ENCODE measurements around the gene KCNH5. TPM values are rescaled to one million over a fixed set of nuclear protein-coding genes. Genes with fewer than 3 reads are reported as not detected.

The KCNH5 gene
- total RNA-seq, 1 experiment from 2014 or later: 1.4 TPM

GRCh38 chr14:62908506-62908905 lies 136.8 kb downstream of the KCNH5 start:
- H2AFZ ChIP-seq: no peak overlapping the region
- no peaks in the 10 kb centered on the region for H3K79me2 ChIP-seq (ENCODE audit: low read depth)
- BruUV-seq (replicated peaks): no TSS peak
- intact Hi-C loops (cut with micrococcal nuclease; ENCODE audit: unreplicated experiment): no loop called here
- H3K4me2 ChIP-seq: no peak overlapping the region
- ChIA-PET POLR2A (ENCODE audit: unreplicated experiment) (no interaction called here), CTCF (no interaction called here)
- 0 out of 2 replicates have a peak, but pooled peaks cover 6% of the 10 kb centered on the region for H3K9me3 ChIP-seq (ENCODE audit: insufficient read depth, low read depth)
- H3K36me3 ChIP-seq (ENCODE audit: low read depth): no peaks in the 10 kb centered on the region
- H3K4me3 ChIP-seq: no peak overlapping the region
- no peaks in the 10 kb centered on the region for H3K4me1 ChIP-seq (replicated peaks; ENCODE audit: insufficient read depth)
- peak in 1 of 2 experiments; percentile 17 for DNase-seq
- no peaks in the 10 kb centered on the region for H3K9me2 ChIP-seq (ENCODE audit: insufficient read depth)
- peaks cover 3% of the 10 kb centered on the region; the same call in 1 of the 2 replicates for H4K20me1 ChIP-seq (ENCODE audit: insufficient read depth)
- H3K27me3 ChIP-seq (ENCODE audit: insufficient read depth, low read depth): no peaks in the 10 kb centered on the region
- no peak overlapping the region for H3K27ac ChIP-seq
- no peak for TF ChIP-seq CTCF (conservative IDR thresholded peaks at IDR 0.05)
- TF ChIP-seq EZH2 (IDR thresholded peaks at IDR 0.05; ENCODE audit: low read depth): no peak
- H3F3A ChIP-seq (ENCODE audit: insufficient read depth, low read depth): no peaks in the 10 kb centered on the region

- no peak overlapping the region for H3K4me3 ChIP-seq
- no peak for TF ChIP-seq CTCF (conservative IDR thresholded peaks at IDR 0.05)
- no peak for TF ChIP-seq EZH2 (IDR thresholded peaks at IDR 0.05; ENCODE audit: low read depth)
- DNase-seq: no peak
- ChIA-PET POLR2A (ENCODE audit: unreplicated experiment) (no interaction called here), CTCF (no interaction called here)
- H3K36me3 ChIP-seq (ENCODE audit: low read depth): no peaks in the 10 kb centered on the region
- H3K79me2 ChIP-seq (ENCODE audit: low read depth): no peaks in the 10 kb centered on the region
- BruUV-seq (replicated peaks): no TSS peak
- intact Hi-C loops (cut with micrococcal nuclease; ENCODE audit: unreplicated experiment): no loop called here
- H3K4me2 ChIP-seq: no peak overlapping the region
- no peaks in the 10 kb centered on the region for H3K4me1 ChIP-seq (replicated peaks; ENCODE audit: insufficient read depth)
- H3K27ac ChIP-seq: no peak overlapping the region
- no peaks in the 10 kb centered on the region for H3F3A ChIP-seq (ENCODE audit: insufficient read depth, low read depth)
- no peaks in the 10 kb centered on the region for H3K9me2 ChIP-seq (ENCODE audit: insufficient read depth)
- no peaks in the 10 kb centered on the region for H3K27me3 ChIP-seq (ENCODE audit: insufficient read depth, low read depth)
- H2AFZ ChIP-seq: no peak overlapping the region
- no peaks in the 10 kb centered on the region for H4K20me1 ChIP-seq (ENCODE audit: insufficient read depth)
- 0 out of 2 replicates have a peak, but pooled peaks cover 6% of the 10 kb centered on the region for H3K9me3 ChIP-seq (ENCODE audit: insufficient read depth, low read depth)
Measured at GRCh38 chr14:62905566-62905965, 139.7 kb downstream of the KCNH5 start.

- Histone ChIP-seq H3K9me3 (ENCODE audit: insufficient read depth, low read depth) (no peaks in the 10 kb centered on the region), H4K20me1 (ENCODE audit: insufficient read depth) (no peaks in the 10 kb centered on the region), H3K79me2 (ENCODE audit: low read depth) (no peaks in the 10 kb centered on the region), H3K4me1 (replicated peaks; ENCODE audit: insufficient read depth) (no peaks in the 10 kb centered on the region), H3K27me3 (ENCODE audit: insufficient read depth, low read depth) (no peaks in the 10 kb centered on the region), H2AFZ (no peak overlapping the region), H3K4me3 (no peak overlapping the region), H3K36me3 (ENCODE audit: low read depth) (no peaks in the 10 kb centered on the region), H3K27ac (no peak overlapping the region), H3K9me2 (ENCODE audit: insufficient read depth) (no peaks in the 10 kb centered on the region), H3F3A (ENCODE audit: insufficient read depth, low read depth) (no peaks in the 10 kb centered on the region), H3K4me2 (no peak overlapping the region)
- intact Hi-C loops (cut with micrococcal nuclease; ENCODE audit: unreplicated experiment): no loop called here
- POLR2A ChIA-PET (ENCODE audit: unreplicated experiment): no interaction called here
- BruUV-seq (replicated peaks): no TSS peak
- CTCF ChIA-PET: no interaction called here
- no peak for DNase-seq
- TF ChIP-seq CTCF (conservative IDR thresholded peaks at IDR 0.05): no peak
Measured at GRCh38 chr14:62897771-62898170, 147.5 kb downstream of the KCNH5 start.
